GM19193 (cell line): ENCODE data around the gene BTG2.

Experiments used
- POLR2A ChIP-seq: IDR thresholded peaks from 4 replicates; pipeline ENCODE4 v1.6.1; 2011; ENCODE audit not compliant: insufficient read depth, insufficient read length; ENCODE audit errors: extremely low read depth

The BTG2 gene

GRCh38 chr1:203274603-203275381, 30.5 kb upstream of the BTG2 start:
- no peak for TF ChIP-seq POLR2A

GRCh38 chr1:203275656-203276272, 29.6 kb upstream of the BTG2 start:
- no peak for TF ChIP-seq POLR2A

- no peak for TF ChIP-seq POLR2A
Observed at GRCh38 chr1:203276408-203276807, 28.9 kb upstream of the BTG2 start.

- no peak for TF ChIP-seq POLR2A
Observed at GRCh38 chr1:203276916-203277545, 28.3 kb upstream of the BTG2 start.

GRCh38 chr1:203278082-203278884, 27.0 kb upstream of the BTG2 start:
- TF ChIP-seq POLR2A = peak; percentile 44

GRCh38 chr1:203278885-203279406, 26.4 kb upstream of the BTG2 start:
- TF ChIP-seq POLR2A = no peak

GRCh38 chr1:203280061-203280460, 25.3 kb upstream of the BTG2 start:
- TF ChIP-seq POLR2A = no peak

GRCh38 chr1:203281033-203281432, 24.3 kb upstream of the BTG2 start:
- TF ChIP-seq POLR2A = no peak

GRCh38 chr1:203281851-203282661, 23.3 kb upstream of the BTG2 start:
- TF ChIP-seq POLR2A = no peak

- TF ChIP-seq POLR2A = no peak
Observed at GRCh38 chr1:203282720-203283542, 22.4 kb upstream of the BTG2 start.

GRCh38 chr1:203283597-203283996, 21.7 kb upstream of the BTG2 start:
- TF ChIP-seq POLR2A = no peak

- TF ChIP-seq POLR2A = no peak
Observed at GRCh38 chr1:203284411-203285123, 20.8 kb upstream of the BTG2 start.
